Fibroblast of skin of right biceps (primary cell): ENCODE data around the gene BAIAP2.
A peak's percentile ranks its signal among the peaks of the same experiment; 100 is the strongest.
"Not testable (repeated sequence)": the region's sequence is repeated elsewhere in the genome, so short reads cannot be mapped to it uniquely, and the experiment has no call there.

Experiments
- DNase-seq: peaks from one replicate; pipeline ENCODE4 v3.0.0-alpha.2; 2013

Gene BAIAP2

DNA sequence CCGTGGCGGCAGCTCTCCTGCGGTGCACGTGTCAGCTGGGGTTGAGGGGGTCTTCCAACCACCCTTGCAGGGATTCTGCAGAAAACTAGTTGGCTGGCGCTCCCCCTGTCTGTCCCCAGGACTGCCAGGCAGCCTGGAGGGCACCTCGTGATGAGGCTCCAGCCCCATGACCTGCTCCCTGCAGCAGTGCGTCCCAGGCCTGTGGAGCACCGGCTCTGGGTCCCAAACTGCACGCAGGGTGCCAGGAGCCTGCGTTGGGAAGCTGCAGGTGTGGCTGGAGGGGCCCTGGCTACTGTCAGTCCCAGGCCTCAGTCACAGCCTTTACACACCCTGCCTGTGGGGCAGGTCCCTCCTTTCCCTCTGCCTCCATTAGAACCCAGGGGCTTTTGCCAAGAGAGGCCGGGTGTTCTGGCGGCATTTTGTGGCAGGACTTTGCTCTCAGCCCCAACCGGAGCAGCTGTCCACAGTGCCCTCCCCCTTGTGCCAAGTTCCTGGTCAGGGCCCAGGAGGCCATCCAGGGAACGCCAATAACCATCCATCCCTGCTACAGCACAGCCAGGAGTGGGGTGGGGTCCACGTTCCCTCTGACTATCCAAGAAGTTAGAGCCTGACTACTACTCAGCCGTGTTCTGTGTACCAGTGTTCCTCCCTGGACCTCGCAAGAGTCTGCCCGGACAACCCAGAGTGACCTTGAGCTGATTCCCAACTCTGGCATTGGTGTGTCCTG lies 34.2 kb upstream of the BAIAP2 start:
- DNase-seq, result no peak

DNA sequence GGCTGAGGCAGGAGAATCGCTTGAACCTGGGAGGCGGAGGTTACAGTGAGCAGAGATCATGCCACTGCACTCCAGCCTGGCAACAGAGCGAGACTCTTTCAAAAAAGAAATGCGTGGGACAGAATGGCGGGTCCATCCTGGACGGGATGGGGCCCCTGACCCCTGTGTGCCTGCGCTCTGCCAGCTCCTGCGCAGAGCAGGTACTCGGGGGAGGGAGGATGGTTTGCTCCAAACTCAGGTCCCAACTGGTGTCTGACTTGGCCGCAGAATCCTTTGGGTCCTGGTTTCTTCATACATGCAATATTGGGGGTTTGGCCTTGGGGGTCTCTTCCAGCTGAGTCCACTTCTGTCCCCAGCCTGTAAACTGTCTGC lies 33.0 kb upstream of the BAIAP2 start:
- no peak for DNase-seq

DNA sequence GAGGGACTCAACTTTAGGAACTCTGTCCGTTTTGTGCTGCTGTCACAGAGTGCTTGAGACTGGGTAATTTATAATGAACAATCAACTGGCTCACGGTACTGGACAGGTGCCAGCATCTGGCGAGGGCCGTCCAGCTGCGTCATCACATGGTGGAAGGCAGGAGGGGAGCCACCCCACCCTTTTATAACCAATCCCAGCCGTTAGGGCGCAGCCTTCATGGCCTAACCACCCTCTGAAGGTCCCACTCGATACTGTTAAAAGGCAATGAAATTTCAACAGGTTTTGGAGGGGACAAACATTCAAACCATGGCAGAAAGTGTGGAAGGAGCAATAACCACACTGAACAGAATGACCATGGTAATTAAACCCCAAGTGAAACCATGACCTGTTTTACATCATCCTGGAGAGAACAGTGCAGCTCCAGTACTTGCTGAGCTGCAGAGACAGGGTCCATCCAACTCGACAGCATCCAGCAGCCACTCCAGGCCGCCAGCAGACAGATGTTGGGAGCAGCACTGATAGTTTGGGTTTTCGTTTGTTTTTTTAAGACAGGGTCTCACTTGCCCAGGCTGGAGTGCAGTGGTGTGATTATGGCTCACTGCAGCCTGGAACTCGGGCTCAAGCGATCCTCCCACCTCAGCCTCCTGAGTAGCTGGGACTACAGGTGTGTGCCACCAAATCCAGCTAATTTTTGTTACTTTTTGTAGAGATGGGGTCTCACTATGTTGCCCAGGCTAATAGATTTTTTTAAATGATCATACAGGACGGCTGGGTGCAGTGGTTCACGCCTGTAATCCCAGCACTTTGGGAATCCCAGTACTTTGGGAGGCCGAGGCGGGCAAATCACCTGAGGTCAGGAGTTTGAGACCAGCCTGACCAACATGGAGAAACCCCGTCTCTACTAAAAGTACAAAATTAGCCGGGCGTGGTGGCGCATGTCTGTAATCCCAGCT lies 32.3 kb upstream of the BAIAP2 start:
- DNase-seq, result peak; percentile 65

DNA sequence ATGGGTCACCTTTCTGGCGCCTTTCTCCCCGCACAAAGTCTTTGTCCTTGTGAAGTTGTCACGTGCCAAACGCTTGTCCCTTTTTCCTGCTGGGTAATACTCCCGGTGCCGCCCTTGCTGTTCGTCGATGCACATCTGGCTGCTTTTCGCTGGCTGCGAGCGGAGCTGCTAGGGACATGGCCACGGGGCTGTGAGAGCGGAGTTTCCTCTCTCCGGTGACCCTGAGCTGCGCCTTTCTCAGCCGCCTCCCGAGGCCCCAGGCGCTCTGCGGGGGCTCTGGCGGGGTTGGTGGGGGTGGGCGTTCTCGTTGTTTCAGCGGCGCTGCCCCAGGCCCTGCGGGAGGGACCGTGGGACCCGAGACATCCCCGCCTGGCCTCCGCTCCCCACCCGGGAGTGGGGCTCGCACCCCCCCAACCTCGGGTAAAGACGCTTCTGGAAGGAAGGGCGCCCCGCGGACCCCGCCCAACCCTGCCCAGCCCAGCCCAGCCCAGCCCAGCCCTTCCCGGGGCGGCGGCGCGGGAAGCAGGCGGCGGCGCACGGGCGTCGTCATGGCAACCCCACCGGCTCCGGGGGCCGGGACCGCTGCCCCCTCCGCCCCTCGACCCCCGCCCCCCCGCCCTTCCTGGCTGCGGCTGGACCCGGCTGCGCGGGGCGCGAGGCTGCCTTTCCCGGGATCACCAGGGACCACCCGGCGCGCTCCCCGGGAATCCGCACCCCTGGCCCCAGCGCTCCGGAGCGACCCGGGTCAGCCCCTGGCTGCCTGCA lies 31.1 kb upstream of the BAIAP2 start:
- no peak for DNase-seq

DNA sequence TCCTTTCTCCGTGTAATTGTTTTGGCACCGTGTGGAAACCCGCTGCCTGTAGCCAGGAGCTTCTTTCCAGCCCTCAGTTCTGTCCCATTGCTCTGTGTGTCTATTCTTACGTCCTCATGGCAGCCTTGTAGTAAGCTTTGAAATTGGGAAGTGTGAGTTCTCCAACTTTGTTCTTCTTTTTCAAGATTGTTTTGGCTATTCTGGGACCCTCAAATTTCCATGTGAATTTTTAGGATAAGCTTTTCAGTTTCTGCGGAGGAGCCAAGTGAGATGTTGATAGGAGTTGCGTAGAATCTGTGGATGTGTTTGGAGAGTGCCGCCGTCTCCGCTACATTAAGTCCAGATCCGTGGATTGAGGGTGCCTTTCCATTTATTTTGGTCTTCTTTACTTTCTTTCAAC lies 28.1 kb upstream of the BAIAP2 start:
- DNase-seq, result no peak

DNA sequence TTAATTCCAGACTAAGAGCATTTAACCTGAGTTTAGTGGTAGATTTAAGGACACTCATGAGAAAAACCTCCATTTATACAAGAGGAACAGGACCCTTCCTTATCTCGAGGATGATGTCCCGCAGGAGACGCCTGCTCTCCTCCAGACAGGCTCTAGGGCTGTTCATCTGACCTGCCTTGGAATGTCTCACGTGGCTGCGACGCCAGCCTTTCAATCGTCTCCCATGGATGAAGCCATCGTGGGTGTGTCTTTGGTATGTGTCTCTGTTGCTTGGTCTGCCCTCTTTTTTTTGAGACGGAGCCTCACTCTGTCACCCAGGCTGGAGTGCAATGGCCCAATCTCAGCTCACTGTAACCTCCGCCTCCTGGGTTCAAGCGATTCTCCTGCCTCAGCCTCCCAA lies 26.8 kb upstream of the BAIAP2 start:
- no peak for DNase-seq

DNA sequence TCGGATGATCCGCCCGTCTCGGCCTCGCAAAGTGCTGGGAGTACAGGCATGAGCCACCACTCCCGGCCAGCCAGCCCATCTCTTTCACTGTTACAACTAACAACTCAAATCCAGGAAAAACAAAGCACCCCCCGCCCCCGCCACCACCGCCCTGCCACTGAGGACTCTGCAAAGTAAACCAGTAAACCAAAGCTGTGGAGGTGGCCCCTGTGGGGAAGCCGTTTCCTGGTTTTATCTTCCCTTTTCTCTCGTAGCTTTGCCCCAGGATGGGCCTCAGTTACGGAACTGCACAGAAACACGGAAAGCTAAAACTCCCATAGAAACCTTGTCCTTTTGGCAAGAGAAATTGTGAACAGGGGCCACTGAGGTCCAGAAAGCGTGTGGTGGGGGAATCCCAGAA lies 25.8 kb upstream of the BAIAP2 start:
- DNase-seq, result no peak

DNA sequence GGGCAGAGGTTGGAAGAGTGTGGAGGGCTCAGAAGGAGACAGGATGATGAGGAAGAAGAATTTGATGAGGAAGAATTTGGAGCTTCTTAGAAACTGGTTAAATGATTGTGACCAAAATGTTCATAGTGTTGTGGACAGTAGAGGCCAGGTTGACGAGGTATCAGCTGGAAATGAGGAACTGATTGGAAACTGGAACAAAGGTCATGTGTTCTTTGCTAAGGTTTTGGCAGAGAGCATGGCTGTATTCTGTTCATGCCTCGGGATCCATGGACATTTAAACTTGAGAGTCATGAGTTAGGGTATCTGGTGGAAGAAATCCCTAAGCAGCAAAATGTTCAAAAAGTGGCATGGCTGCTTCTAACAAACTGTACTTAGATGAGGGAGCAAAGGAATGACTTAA lies 24.0 kb upstream of the BAIAP2 start:
- no peak for DNase-seq

DNA sequence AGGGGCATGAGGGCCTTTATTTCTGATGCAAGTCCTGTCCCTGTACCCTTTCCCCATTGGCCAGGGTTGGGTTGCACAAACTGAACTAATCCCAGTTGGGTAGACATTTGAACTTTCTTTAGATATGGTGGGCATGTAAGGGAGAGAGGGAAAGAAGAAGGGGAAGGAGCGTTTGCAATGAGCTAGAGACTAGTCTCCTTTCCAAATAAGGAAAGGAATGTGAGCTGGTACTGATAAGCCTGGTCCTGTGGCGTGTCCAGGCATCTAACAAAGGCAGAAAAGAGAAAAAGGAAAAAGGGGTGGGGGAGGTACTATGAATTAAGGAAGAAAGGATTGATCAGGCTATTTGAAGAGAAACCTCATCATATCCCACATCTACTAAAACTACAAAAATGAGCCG lies 23.0 kb upstream of the BAIAP2 start:
- no peak for DNase-seq

DNA sequence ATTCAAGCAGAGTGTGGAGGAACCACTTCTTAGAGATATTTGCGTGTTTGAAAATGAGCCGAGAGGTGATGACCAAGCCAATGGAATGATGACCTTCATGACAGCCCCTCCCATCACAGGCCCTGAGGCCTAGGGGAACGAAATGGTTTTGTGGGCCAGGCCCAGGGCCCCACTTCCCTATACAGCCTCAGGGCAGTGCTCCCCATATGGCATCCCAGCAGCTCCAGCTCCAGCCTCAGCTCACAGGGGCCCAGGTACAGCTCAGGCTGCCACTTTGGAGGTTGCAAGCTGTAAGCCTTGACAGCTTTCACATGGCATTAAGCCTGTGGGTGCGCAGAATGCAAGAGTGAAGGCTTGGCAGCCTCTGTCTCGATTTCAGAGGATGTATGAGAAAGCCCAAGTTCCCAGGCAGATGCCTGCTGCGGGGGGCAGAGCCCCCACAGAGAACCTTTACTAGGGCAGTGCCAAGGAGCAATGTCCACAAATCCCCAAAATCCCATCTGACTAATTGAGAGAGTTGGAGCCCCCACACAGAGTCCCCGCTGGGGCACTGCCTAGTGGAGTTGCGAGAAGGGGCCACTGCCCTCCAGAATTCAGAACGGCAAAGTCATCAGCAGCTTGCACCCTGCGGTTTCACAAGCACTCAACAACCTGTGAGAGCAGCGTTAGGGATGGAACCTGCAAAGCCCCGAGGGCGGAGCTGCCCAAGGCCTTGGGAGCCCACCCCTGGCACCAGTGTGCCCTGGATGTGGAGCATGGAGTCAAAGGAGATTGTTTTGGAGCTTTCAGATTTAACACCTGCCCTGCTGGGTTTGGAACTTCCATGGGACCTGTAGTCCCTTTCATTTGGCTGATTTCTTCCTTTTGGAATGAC lies 22.1 kb upstream of the BAIAP2 start:
- DNase-seq, result no peak

DNA sequence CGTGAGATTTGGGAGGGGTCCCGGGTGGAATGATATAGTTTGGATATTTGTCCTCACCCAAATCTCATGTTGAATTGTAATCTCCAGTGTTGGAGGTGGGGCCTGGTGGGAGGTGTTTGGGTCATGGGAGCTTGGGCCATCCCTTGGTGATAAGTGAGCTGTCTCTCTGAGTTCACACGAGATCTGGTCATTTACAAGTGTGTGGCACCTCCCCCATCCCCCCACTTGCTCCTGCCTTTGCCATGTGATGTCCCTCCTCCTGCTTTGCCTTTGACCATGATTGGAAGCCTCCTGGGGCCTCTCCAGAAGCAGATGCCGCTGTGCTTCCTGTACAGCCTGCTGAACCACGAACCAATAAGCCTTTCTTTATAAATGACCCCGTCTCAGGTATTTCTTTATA lies 21.3 kb upstream of the BAIAP2 start:
- DNase-seq, result no peak

DNA sequence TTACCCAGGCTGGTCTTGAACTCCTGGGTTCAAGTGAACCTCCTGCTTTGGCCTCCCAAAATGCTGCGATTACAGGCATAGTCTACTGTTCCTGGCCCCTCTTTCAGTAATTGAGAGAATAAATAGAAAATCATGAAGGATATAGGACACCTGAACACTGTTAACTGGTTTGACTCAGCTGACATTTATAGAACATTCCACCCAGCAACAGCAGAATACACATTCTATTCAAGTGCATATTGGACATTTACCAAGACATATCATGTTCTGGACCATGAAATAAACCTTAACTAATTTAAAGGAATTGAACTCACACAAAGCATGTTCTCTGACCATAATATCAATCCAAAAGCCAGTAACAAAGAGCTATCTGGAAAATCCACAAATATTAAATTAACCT lies 19.8 kb upstream of the BAIAP2 start:
- DNase-seq, result no peak

DNA sequence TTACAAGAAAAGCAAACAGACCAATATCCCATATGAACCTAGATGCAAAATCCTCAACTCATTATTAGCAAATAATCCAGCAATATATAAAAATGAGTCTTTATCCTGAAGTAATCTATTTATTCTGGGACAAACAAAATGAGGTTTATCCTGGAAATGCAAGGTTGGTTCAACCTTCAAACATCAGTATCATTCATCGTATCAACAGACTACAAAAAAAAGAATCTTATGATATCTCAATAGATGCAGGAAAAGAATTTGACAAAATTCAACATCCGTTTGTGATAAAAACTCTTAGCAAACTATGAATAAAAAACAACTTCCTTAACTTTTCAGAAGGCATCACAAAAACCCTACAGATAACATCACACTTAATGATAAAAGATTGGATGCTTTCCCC lies 18.4 kb upstream of the BAIAP2 start:
- DNase-seq, result no peak

DNA sequence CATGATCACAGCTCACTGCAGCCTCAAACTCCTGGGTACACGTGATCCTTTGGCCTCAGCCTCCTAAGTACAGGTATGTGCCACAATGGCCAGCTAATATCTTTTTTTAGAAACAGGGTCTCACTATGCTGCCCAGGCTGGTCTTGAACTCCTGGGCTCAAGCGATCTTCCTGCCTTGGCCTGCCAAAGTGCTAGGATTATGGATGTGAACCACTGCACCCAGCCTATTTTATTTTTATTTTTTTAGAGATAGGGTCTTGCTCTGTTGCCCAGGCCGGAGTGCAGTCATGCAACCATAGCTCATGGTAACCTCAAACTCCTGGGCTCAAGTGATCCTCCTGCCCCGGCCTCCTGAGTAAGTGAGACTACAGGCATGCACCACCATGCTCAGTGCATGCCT lies 17.6 kb upstream of the BAIAP2 start:
- DNase-seq, result not testable (repeated sequence)

DNA sequence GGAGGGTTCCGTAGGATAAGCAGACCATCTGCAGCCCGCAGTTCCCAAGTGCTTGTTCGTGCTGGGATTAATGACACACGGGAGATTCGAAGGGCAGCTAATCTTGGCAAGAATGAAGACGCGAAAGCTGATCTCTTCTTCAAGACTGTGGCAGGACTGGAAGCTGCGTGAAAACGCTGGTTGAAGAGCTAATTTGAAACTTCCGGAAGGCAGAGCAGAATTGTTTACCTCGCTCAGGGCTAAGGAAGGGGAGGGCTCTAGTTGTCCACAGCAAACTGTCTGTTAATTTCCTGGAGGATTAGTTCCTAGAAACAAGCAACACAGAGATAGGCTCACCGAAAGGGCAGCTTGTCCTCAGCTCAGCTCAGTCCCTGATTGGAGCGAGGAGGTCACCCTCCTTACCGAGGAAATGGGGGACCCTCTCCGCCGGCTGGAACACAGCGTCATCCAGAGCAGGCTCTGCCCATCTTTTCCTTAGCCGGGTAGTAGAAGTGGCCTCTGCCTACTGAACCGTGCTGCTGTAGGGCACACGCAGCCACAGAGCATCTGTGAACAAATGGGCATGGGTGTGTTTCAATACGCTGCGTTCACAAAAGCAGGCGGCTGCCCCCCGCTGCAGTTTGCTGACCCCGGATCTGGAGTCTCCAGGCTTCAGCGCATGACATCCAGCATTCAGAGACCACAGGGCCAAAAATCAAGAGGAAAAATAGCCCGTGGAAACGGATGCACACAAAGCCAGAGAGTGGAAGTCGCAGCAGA lies 16.7 kb upstream of the BAIAP2 start:
- peak; percentile 54 for DNase-seq

DNA sequence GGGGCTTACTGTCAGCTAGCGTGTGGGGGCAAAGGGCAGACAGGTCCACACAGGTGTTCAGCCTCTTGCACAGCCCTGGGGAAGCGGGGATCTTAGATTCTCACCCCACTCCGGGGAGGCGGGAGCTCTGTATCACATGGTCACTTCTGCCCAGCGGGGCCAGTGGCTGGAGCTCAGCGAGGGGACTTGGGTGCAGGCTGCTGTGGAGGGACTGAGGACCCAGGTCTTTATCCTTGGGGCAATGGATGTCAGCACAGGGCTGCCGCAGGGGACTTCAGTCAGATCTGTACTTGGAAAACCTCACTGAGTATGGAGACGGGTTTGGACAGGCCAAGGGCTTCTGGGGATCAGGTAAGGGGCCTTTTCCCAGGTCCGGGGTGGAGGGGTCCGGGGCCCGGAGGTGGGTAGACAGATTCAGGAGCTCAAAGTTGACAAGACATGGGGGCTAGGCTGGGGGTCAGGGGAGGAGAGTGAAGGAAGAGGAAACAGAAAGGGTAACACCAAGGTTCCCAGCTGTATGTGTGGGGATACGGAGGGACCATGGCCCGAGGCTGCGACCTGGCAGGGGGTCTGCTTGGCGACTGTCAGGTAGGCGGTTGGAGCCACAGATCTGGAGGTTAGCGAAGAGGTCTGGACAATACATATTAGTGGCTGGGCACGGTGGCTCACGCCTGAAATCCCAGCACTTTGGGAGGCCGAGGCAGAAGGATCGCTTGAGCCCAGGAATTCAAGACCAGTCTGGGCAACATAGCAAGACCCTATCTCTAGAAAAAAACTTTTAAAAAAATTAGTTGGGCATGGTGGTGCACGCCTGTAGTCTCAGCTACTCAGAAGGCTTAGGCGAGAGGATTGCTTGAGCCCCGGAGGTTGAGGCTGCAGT lies 15.1 kb upstream of the BAIAP2 start:
- DNase-seq, result no peak

DNA sequence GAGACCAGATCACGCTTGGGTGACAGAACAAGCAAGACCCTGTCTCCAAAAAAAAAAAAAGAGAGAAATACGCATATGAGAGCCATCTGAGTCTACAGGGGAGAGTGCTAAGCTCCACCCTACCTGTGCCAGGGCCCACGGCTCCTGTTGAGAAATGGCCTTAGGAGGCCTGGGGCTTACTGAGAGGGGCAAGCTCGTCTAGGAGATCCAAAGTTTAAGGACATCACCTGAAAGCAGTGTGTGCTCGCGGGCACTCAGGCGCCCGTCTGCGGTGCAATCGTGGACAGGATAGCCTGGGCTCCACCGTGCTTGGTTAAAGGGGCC lies 14.5 kb upstream of the BAIAP2 start:
- DNase-seq, result no peak

DNA sequence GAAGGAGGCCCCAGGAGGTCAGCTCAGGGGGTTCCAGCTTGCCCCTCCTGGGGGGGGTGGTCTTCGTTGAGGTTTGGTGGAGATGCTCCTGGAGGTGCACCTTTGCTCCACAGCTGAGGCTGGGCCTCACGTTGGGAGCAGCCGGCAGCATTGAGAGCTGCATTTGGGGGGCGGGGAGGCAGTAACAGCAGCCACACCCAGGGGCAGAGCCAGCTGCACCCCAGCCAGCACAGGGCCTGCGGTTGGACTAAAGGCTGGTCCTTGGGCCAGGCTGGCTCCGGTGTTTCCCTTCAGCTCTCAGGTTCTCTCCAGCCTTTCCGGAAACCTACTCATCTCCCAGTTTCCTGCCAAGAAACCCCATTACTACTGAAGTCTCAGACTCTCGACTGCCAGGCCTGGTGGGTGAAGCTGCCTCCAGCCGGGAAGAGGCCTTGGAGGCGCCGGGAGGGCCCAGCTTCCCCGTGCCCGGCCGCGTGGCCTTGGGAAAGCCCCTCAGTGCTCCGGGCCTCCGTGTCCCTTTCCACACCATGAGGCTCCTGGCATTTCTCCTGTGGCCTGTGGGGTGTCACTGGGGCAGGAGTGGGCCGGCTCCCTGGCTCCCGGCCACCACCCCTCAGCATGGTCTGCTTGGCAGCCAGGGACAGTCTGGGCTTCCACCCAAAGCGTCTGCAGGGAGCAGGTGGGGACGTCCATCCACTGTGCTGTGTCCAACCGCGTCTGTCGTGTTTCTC lies 14.0 kb upstream of the BAIAP2 start:
- no peak for DNase-seq

DNA sequence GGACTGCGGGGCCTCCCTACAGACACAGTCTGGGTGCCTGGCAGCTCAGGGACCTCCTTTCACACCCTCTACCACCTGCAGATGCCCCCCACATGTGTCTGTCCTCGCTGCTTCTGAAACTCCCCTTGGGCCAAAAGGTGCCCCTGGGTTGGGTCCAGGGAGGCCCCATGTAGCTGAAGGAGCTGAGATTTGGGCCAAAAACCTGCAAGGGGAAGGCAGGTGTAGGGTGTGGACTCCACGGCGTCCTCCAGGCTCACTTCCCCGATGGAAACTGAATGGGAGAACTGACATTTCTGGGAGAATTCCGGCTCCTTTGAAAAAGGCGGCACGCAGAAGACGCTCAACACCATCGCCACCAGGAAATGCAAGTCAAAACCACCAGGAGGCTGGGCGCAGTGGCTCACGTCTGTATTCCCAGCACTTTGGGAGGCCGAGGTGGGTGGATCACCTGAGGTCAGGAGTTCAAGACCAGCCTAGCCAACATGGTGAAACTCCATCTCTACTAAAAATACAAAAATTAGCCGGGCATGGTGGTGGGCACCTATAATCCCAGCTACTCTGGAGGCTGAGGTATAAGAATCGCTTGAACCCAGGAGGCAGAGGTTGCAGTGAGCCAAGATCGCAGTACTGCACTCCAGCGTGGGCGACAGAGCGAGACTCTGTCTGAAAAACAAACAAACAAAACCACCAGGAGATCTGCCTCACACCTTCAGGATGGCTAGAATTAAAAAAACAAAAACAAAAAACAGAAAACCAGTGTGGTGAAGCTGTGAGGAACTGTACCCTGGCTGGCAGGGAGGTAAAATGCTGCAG lies 13.2 kb upstream of the BAIAP2 start:
- no peak for DNase-seq
